D721Med (cell line): ENCODE results near the gene LYST.
"Not testable (repeated sequence)": the region's sequence is repeated elsewhere in the genome, so short reads cannot be mapped to it uniquely, and the experiment has no call there.

Source experiments
- DNase-seq: peaks from one replicate; pipeline ENCODE4 v3.0.0; 2011; ENCODE audit warnings: low spot score; ENCODE audit not compliant: insufficient read length
- FAIRE-seq: peaks from 2 replicates; lab custom pipeline; 2011; peaks lifted over from hg19 to GRCh38; lab: Jason Lieb, UNC
- CTCF ChIP-seq: IDR thresholded peaks from 2 replicates; pipeline ENCODE4 v1.5.1; 2012; ENCODE audit warnings: mild to moderate bottlenecking, control low read depth; ENCODE audit not compliant: insufficient read depth; ENCODE audit errors: missing control alignments

LYST gene

GRCh38 chr1:235639226-235640205 lies 227.2 kb downstream of the LYST start:
- DNase-seq (no peak), FAIRE-seq (no peak)
- no peak for TF ChIP-seq CTCF

GRCh38 chr1:235638612-235639011 lies 228.1 kb downstream of the LYST start:
- not testable (repeated sequence) for FAIRE-seq

GRCh38 chr1:235637756-235638534 lies 228.8 kb downstream of the LYST start:
- DNase-seq: no peak
- no peak for TF ChIP-seq CTCF
- no peak for FAIRE-seq

More at GRCh38 chr1:235638612-235639011, 228.1 kb downstream of the LYST start:
- DNase-seq: not testable (repeated sequence)

- FAIRE-seq: no peak
- TF ChIP-seq CTCF: no peak
- DNase-seq: no peak
These were observed 230.6 kb downstream of the LYST start for GRCh38 chr1:235635938-235636662.

GRCh38 chr1:235632506-235633401 lies 234.0 kb downstream of the LYST start:
- DNase-seq: no peak
- FAIRE-seq: peak; percentile 86
- no peak for TF ChIP-seq CTCF

GRCh38 chr1:235631816-235632215 lies 234.9 kb downstream of the LYST start:
- FAIRE-seq: no peak
- TF ChIP-seq CTCF: no peak
- DNase-seq: no peak
